Measurements from ENCODE around the gene RASL12. TPM values are rescaled to one million over a fixed set of nuclear protein-coding genes. Genes with fewer than 3 reads are reported as not detected.
"Not testable (repeated sequence)": the region's sequence is repeated elsewhere in the genome, so short reads cannot be mapped to it uniquely, and the experiment has no call there.

RASL12 gene
- total RNA-seq, 3 donors from 2014 or later (not counting 1 experiment from before 2014, with no cell fraction given) = not detected

GRCh38 chr15:65077291-65077980 lies 9.6 kb upstream of the RASL12 start:
- no peak for TF ChIP-seq CTCF (IDR thresholded peaks at IDR 0.05)
- H3K9me3 Mint-ChIP-seq = no peaks in the 10 kb centered on the region
- WGBS (ENCODE audit: insufficient coverage) = 69% methylated on average over 85 of the region's 85 CpGs
- ATAC-seq = peak in 1 of 3 donors; percentile 15
- H3K4me3 ChIP-seq (ENCODE audit: low read length) = no peak overlapping the region
- H3K4me1 Mint-ChIP-seq = peaks cover 12 to 14% of the 10 kb centered on the region in 2 donors
- H3K27ac ChIP-seq (ENCODE audit: low read length) = no peak overlapping the region
- DNase-seq = no peak
- H3K4me3 Mint-ChIP-seq = peak overlapping the region; percentile 9
- no peak overlapping the region for H3K27ac Mint-ChIP-seq
- intact Hi-C loops (cut with micrococcal nuclease) = no loop called here
- no peaks in the 10 kb centered on the region for H3K9me3 ChIP-seq (ENCODE audit: control insufficient read depth, insufficient read depth, low read length)
- peaks cover 33 to 48% of the 10 kb centered on the region in 2 donors for H3K27me3 Mint-ChIP-seq (ENCODE audit: low read depth in 2 of 2)
- no peaks in the 10 kb centered on the region for H3K36me3 ChIP-seq (ENCODE audit: control insufficient read depth, insufficient read depth, low read length)
- H3K4me1 ChIP-seq (ENCODE audit: control insufficient read depth, insufficient read depth, low read length) = peaks cover 9% of the 10 kb centered on the region
- H3K27me3 ChIP-seq (ENCODE audit: control insufficient read depth, insufficient read depth, low read length) = peaks cover 11% of the 10 kb centered on the region
- H3K36me3 Mint-ChIP-seq = no peaks in the 10 kb centered on the region

- Mint-ChIP-seq H3K36me3 (no peaks in the 10 kb centered on the region), H3K27me3 (ENCODE audit: low read depth in 2 of 2) (peaks cover 28 to 40% of the 10 kb centered on the region in 2 donors), H3K4me1 (peaks cover 8 to 11% of the 10 kb centered on the region in 2 donors), H3K9me3 (no peaks in the 10 kb centered on the region), H3K4me3 (no peak within 1 kb of the TSS), H3K27ac (no peak within 1 kb of the TSS)
- H3K27me3 ChIP-seq (ENCODE audit: control insufficient read depth, insufficient read depth, low read length) = peaks cover 8% of the 10 kb centered on the region
- no peak within 1 kb of the TSS for H3K27ac ChIP-seq (ENCODE audit: low read length)
- DNase-seq (no peak), ATAC-seq (no peak)
- peaks cover 4% of the 10 kb centered on the region for H3K4me1 ChIP-seq (ENCODE audit: control insufficient read depth, insufficient read depth, low read length)
- no peak for TF ChIP-seq CTCF (IDR thresholded peaks at IDR 0.05)
- intact Hi-C loops (cut with micrococcal nuclease) = no loop called here
- no peaks in the 10 kb centered on the region for H3K36me3 ChIP-seq (ENCODE audit: control insufficient read depth, insufficient read depth, low read length)
- WGBS (ENCODE audit: insufficient coverage) = 84% methylated on average over 73 of the region's 73 CpGs
- no peaks in the 10 kb centered on the region for H3K9me3 ChIP-seq (ENCODE audit: control insufficient read depth, insufficient read depth, low read length)
- H3K4me3 ChIP-seq (ENCODE audit: low read length) = no peak within 1 kb of the TSS
Measured at GRCh38 chr15:65076486-65077290, 8.9 kb upstream of the RASL12 start, which contains the start of gene KBTBD13. Gene KBTBD13 (plus strand): TSS chr15:65076746. CDS start chr15:65076816, 70 bp downstream.

GRCh38 chr15:65075607-65076395 lies 8.0 kb upstream of the RASL12 start:
- H3K4me1 ChIP-seq (ENCODE audit: control insufficient read depth, insufficient read depth, low read length); intact Hi-C loops (cut with micrococcal nuclease); H3K27ac ChIP-seq (ENCODE audit: low read length); DNase-seq; H3K4me3 ChIP-seq (ENCODE audit: low read length); H3K36me3 Mint-ChIP-seq; H3K9me3 Mint-ChIP-seq; H3K27ac Mint-ChIP-seq; H3K27me3 ChIP-seq (ENCODE audit: control insufficient read depth, insufficient read depth, low read length); H3K36me3 ChIP-seq (ENCODE audit: control insufficient read depth, insufficient read depth, low read length); H3K4me3 Mint-ChIP-seq; H3K9me3 ChIP-seq (ENCODE audit: control insufficient read depth, insufficient read depth, low read length); ATAC-seq: not testable (repeated sequence)
- peaks cover 8 to 11% of the 10 kb centered on the region in 2 donors for H3K4me1 Mint-ChIP-seq
- H3K27me3 Mint-ChIP-seq (ENCODE audit: low read depth in 2 of 2) = peaks cover 26 to 32% of the 10 kb centered on the region in 2 donors
- WGBS (ENCODE audit: insufficient coverage) = 31% methylated on average over 11 of the region's 12 CpGs

GRCh38 chr15:65074946-65075345 lies 7.2 kb upstream of the RASL12 start:
- intact Hi-C loops (cut with micrococcal nuclease); H3K4me3 ChIP-seq (ENCODE audit: low read length); ATAC-seq; H3K27me3 ChIP-seq (ENCODE audit: control insufficient read depth, insufficient read depth, low read length); H3K4me3 Mint-ChIP-seq; H3K9me3 Mint-ChIP-seq; H3K36me3 Mint-ChIP-seq; H3K27ac Mint-ChIP-seq; H3K4me1 ChIP-seq (ENCODE audit: control insufficient read depth, insufficient read depth, low read length); H3K27ac ChIP-seq (ENCODE audit: low read length); H3K36me3 ChIP-seq (ENCODE audit: control insufficient read depth, insufficient read depth, low read length); H3K9me3 ChIP-seq (ENCODE audit: control insufficient read depth, insufficient read depth, low read length); DNase-seq: not testable (repeated sequence)
- peaks cover 8 to 11% of the 10 kb centered on the region in 2 donors for H3K4me1 Mint-ChIP-seq
- WGBS (ENCODE audit: insufficient coverage) = 97% methylated on average over 17 of the region's 22 CpGs
- peaks cover 26 to 31% of the 10 kb centered on the region in 2 donors for H3K27me3 Mint-ChIP-seq (ENCODE audit: low read depth in 2 of 2)
